SH-SY5Y (cell line): ENCODE measurements around the gene UBE4B.

ENCODE experiments used
- GATA2 ChIP-seq: IDR thresholded peaks from 2 replicates; pipeline ENCODE4 v1.6.1; 2011; ENCODE audit warnings: mild to moderate bottlenecking, low read depth, low read length
- GATA3 ChIP-seq: IDR thresholded peaks from 2 replicates; pipeline ENCODE4 v1.6.1; 2011; ENCODE audit warnings: low read depth, mild to moderate bottlenecking, low read length, moderate library complexity

UBE4B gene

GRCh38 chr1:10210841-10211804, 178.4 kb downstream of the UBE4B start:
- TF ChIP-seq GATA2 (no peak), GATA3 (no peak)

GRCh38 chr1:10211805-10212410, 179.2 kb downstream of the UBE4B start:
- TF ChIP-seq GATA2 (peak; percentile 33; the same call in 1 of the 2 replicates), GATA3 (no peak)

- TF ChIP-seq GATA2 (no peak), GATA3 (no peak)
Observed at GRCh38 chr1:10212476-10212875, 179.7 kb downstream of the UBE4B start.

GRCh38 chr1:10213186-10213705, 180.5 kb downstream of the UBE4B start:
- TF ChIP-seq GATA2 (no peak), GATA3 (no peak)

GRCh38 chr1:10216090-10216749, 183.5 kb downstream of the UBE4B start:
- no peak for TF ChIP-seq GATA3
- no peak for TF ChIP-seq GATA2

- no peak for TF ChIP-seq GATA3
- no peak for TF ChIP-seq GATA2
Observed at GRCh38 chr1:10217748-10218441, 185.1 kb downstream of the UBE4B start.

- TF ChIP-seq GATA3 (no peak), GATA2 (no peak)
Observed at GRCh38 chr1:10220200-10220599, 187.4 kb downstream of the UBE4B start.

GRCh38 chr1:10225573-10225972, 192.8 kb downstream of the UBE4B start:
- TF ChIP-seq GATA2 (no peak), GATA3 (no peak)

- TF ChIP-seq GATA2 (no peak), GATA3 (no peak)
Observed at GRCh38 chr1:10228528-10228927, 195.8 kb downstream of the UBE4B start.

GRCh38 chr1:10229903-10230302, 197.1 kb downstream of the UBE4B start:
- TF ChIP-seq GATA2 = no peak
- TF ChIP-seq GATA3 = no peak
